ENCODE data around the gene NDUFB10. TPM values are rescaled to one million over a fixed set of nuclear protein-coding genes. Genes with fewer than 3 reads are reported as not detected.

Gene NDUFB10
- total RNA-seq, 3 donors from 2014 or later, result 204 to 212 (median 210) TPM

DNA sequence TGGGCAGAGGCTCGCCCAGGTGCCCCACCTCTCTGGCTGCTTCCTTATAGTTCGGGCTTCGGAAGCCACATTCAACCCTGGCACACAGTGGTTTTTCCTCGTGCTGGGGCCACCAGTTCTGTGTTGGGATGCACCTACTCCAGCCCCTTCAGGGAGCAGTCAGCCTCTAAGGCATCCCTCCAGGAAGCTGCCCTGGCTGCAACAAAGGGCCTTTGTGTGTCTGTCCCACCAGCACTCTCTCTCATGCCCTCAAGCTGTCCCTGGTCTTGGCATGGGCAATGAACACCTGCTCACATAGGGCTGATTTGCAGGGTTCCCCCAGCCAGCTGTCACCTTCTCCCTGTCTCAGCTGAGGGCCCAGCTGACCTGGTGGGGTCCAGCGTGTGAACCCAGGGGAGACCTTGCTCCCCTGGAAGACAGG lies 22.7 kb downstream of the NDUFB10 start:
- Histone ChIP-seq H3K9me3 (no peaks in the 10 kb centered on the region), H3K4me1 (ENCODE audit: low read depth) (peaks cover 56% of the 10 kb centered on the region), H3K36me3 (ENCODE audit: low read depth) (no peaks in the 10 kb centered on the region), H3K4me3 (no peak overlapping the region)
- DNase-seq (peak; percentile 82 to 83 (median 82)), ATAC-seq (peak; percentile 38)
- intact Hi-C loops (cut with DNase I, micrococcal nuclease), result no loop called here
- TF ChIP-seq, protein P1, sequence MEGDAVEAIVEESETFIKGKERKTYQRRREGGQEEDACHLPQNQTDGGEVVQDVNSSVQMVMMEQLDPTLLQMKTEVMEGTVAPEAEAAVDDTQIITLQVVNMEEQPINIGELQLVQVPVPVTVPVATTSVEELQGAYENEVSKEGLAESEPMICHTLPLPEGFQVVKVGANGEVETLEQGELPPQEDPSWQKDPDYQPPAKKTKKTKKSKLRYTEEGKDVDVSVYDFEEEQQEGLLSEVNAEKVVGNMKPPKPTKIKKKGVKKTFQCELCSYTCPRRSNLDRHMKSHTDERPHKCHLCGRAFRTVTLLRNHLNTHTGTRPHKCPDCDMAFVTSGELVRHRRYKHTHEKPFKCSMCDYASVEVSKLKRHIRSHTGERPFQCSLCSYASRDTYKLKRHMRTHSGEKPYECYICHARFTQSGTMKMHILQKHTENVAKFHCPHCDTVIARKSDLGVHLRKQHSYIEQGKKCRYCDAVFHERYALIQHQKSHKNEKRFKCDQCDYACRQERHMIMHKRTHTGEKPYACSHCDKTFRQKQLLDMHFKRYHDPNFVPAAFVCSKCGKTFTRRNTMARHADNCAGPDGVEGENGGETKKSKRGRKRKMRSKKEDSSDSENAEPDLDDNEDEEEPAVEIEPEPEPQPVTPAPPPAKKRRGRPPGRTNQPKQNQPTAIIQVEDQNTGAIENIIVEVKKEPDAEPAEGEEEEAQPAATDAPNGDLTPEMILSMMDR (IDR thresholded peaks at IDR 0.05), result no peak

DNA sequence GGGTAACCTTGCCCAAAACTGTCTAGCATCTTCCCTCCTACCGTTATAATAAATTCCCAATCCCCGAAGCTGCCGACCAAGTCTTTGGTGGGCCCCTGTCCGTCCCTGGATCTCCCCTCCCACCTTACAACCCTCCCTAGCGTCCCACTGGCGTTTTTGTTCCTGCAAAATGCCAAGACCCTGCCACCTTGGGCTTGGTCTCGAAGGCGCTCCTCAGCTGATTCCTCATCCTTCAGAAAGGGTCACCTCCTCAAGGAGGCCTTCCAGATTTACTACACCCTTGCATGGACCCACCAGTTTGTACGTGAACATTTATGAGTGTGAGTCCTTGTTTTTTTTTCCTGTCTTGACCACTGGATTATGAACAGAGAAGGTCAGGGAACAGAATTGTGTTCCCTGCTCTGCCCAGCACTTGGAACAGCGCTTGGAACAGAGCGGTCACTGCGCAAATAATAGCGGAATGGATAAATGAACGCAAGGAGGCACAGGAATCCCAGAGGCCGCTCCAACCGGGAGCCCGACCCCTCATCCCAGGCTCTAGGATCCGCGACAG lies 23.7 kb downstream of the NDUFB10 start:
- ATAC-seq, result no peak
- intact Hi-C loops (cut with DNase I, micrococcal nuclease), result no loop called here
- Histone ChIP-seq H3K36me3 (ENCODE audit: low read depth) (no peaks in the 10 kb centered on the region), H3K4me1 (ENCODE audit: low read depth) (peaks cover 56% of the 10 kb centered on the region), H3K9me3 (no peaks in the 10 kb centered on the region), H3K4me3 (no peak overlapping the region)
- no peak for DNase-seq
- TF ChIP-seq, protein P1 (IDR thresholded peaks at IDR 0.05), result no peak

DNA sequence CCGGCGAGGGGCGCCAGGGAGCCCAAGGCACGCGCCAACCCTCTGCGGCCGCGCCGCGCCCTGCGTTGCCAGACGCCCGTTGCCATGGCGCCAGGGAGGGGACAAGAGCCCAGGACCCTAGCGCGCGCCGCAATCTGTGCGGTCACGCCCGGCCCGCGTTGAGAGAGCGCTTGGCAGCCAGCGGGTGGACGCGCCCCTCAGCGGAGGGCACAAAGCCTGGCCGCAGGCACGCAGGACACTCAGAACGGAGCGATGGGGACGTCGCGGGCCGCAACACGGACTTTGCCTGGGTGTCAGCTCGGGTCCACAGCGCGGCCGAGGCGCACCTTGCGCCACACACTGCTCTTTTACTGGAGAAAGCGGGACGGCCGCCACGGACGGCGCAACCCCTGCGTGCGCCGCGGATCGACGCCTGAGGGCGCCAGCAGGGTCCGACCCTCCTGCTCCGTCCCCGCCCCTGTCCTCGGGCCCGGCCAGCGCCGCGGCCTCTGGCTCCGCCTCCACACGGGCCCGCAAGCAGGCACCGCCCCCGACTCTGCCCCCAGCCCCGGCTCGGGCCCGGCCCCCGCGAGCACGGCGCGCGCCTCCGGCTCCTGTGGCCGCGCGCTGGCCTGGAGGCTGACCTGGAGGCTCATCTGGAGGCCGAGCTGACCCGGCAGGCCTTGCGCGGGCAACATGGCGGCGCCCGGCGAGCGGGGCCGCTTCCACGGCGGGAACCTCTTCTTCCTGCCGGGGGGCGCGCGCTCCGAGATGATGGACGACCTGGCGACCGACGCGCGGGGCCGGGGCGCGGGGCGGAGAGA lies 24.4 kb downstream of the NDUFB10 start, which contains the start of gene GFER:
GFER (plus strand) TSS at position 650 of the 803 bp plus-strand sequence; CDS start at position 676, 26 bp downstream.
- H3K9me3 ChIP-seq, result no peaks in the 10 kb centered on the region
- DNase-seq (peak; percentile 89 to 96 (median 93)), ATAC-seq (peak; percentile 66)
- peak within 1 kb of the TSS; percentile 83 for H3K4me3 ChIP-seq
- intact Hi-C loops (cut with DNase I, micrococcal nuclease), result no loop called here
- no peaks in the 10 kb centered on the region for H3K36me3 ChIP-seq (ENCODE audit: low read depth)
- H3K4me1 ChIP-seq (ENCODE audit: low read depth), result peaks cover 55% of the 10 kb centered on the region
- TF ChIP-seq, protein P1 (IDR thresholded peaks at IDR 0.05), result no peak

DNA sequence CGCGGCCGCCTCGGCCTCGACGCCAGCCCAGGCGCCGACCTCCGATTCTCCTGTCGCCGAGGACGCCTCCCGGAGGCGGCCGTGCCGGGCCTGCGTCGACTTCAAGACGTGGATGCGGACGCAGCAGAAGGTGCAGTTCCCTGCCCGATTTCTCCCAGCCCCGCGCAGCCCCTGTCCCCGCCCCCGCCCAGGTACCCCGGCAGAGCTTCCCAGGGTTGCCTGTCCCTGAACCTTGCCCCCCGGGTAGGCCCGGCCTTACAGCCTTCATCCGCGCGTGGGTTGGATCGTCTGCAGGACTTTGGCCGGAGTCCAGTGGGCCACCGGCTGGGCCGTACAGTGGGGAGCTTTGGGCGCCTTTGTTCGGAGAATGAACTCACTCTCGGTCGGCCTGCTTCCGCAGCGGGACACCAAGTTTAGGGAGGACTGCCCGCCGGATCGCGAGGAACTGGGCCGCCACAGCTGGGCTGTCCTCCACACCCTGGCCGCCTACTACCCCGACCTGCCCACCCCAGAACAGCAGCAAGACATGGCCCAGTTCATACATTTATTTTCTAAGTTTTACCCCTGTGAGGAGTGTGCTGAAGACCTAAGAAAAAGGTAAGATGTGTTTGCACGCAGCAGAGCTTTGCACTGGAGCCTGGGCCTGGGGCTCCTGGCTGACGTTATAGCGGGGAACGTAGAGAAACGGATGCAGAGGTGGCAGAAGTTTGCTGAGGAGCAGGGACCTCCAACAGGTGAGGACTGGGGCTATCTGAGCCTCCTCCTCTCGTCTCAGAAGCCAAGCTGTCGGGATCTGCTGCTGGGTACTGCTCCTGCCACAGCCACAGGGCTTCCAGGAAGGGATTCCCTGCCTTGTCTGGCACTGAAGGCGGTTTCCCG lies 25.2 kb downstream of the NDUFB10 start:
- intact Hi-C loops (cut with DNase I, micrococcal nuclease), result no loop called here
- peak; percentile 1 for ATAC-seq
- TF ChIP-seq, protein P1 (IDR thresholded peaks at IDR 0.05), result no peak

DNA sequence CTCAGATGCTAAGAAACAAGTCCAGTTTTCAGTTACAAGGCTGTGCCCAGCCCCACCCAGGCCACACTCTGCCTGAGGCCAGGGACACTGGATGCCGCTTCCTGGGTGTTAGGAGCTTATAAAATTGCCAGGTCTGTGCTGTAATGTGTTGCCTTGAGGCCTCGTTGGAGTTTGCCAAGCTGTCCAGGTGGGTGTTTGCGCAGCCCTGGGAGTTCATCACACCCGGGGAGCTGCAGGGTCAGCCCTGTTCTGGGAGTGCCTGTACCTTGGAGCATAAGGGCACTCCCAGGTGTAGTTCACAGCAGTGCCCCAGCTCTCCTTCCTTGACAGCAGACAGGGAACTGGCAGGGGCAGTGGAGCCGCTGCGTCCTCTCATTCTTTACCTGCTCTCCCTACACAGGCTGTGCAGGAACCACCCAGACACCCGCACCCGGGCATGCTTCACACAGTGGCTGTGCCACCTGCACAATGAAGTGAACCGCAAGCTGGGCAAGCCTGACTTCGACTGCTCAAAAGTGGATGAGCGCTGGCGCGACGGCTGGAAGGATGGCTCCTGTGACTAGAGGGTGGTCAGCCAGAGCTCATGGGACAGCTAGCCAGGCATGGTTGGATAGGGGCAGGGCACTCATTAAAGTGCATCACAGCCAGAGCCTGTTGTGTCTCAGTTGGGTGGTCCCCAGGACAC lies 26.3 kb downstream of the NDUFB10 start:
- H3K36me3 ChIP-seq (ENCODE audit: low read depth), result no peaks in the 10 kb centered on the region
- no peak overlapping the region for H3K4me3 ChIP-seq
- TF ChIP-seq, protein P1 (IDR thresholded peaks at IDR 0.05), result no peak
- peak; percentile 40 for ATAC-seq
- no peaks in the 10 kb centered on the region for H3K9me3 ChIP-seq
- peak; percentile 72 to 83 (median 78) for DNase-seq
- H3K4me1 ChIP-seq (ENCODE audit: low read depth), result peaks cover 58% of the 10 kb centered on the region
- intact Hi-C loops (cut with DNase I, micrococcal nuclease), result no loop called here

More for the DNA sequence above, 25.2 kb downstream of the NDUFB10 start:
- Histone ChIP-seq H3K36me3 (ENCODE audit: low read depth) (no peaks in the 10 kb centered on the region), H3K4me3 (peak overlapping the region; percentile 83), H3K4me1 (ENCODE audit: low read depth) (peaks cover 59% of the 10 kb centered on the region), H3K9me3 (no peaks in the 10 kb centered on the region)
- peak in 2 of 3 donors; percentile 65 to 77 for DNase-seq
